Uterus (tissue), 4 donors: Measurements from ENCODE around the gene CENPB. TPM values are rescaled to one million over a fixed set of nuclear protein-coding genes. Genes with fewer than 3 reads are reported as not detected.

Experiments used
- DNase-seq, 2 donors: peaks; one replicate each; pipeline ENCODE4 v3.0.0-alpha.2; 2019 to 2020
- H3K27ac ChIP-seq, 2 donors: fragments of 200-600 bp; sonication (generic); 1 replicate in 1 of 2; 2 replicates in 1 of 2; pipeline ENCODE4 v1.5.1; 2016 to 2018
- H3K27me3 ChIP-seq, 2 donors: fragments of 200-600 bp; sonication (generic); one replicate each; pipeline ENCODE4 v1.5.1; 2018 to 2019; ENCODE audit warnings: control low read depth in 1 of 2
- H3K36me3 ChIP-seq, 2 donors: fragments of 200-600 bp; sonication (generic); one replicate each; pipeline ENCODE4 v1.5.1; 2019; ENCODE audit warnings: control low read depth in 1 of 2
- H3K4me1 ChIP-seq, 2 donors: fragments of 200-600 bp; sonication (generic); one replicate each; pipeline ENCODE4 v1.5.1; 2018 to 2019; ENCODE audit warnings: control low read depth in 1 of 2
- H3K4me3 ChIP-seq, 2 donors: fragments of 200-600 bp; sonication (generic); 1 replicate in 1 of 2; 2 replicates in 1 of 2; pipeline ENCODE4 v1.5.1; 2018 to 2019; ENCODE audit warnings: mild to moderate bottlenecking in 1 of 2
- H3K9me3 ChIP-seq, 2 donors: fragments of 200-600 bp; sonication (generic); one replicate each; pipeline ENCODE4 v1.5.1; 2019; ENCODE audit warnings: control low read depth in 1 of 2
- CTCF ChIP-seq, 4 experiments: fragments of 200-600 bp in 2 of 4; fragments of 450-650 bp in 2 of 4; sonication (generic) in 2 of 4; IDR thresholded peaks; one replicate each; pipeline ENCODE4 v1.5.1; 2016 to 2019; ENCODE audit warnings: antibody characterized with exemption in 4 of 4, mild to moderate bottlenecking in 2 of 4, moderate library complexity in 1 of 4
- POLR2A ChIP-seq, 2 donors: fragments of 450-650 bp; IDR thresholded peaks; one replicate each; pipeline ENCODE4 v1.6.1; 2016; ENCODE audit warnings: antibody characterized with exemption in 2 of 2, mild to moderate bottlenecking in 1 of 2, moderate library complexity in 1 of 2
- intact Hi-C: fragments of 100-400 bp; cut with DNase I; formaldehyde crosslinking; loops from one replicate; pipeline ENCODE4 v1.15.1; 2023; ENCODE audit warnings: low total_unique reads
- total RNA-seq, 4 donors: library from RNA; depleted of rRNA in 3 of 4; stranded (reverse); fragments of >200 nt in 3 of 4; gene quantifications; one replicate each; pipeline versions ENCODE4 v1.1.0 to v1.2.4, GENCODE V29; 2014 to 2023
- donor health status: DM: yes; HTN: yes; CAD: no.

Gene CENPB
- total RNA-seq, 4 donors from 2014 or later: 18.2 to 127 (median 85.2) TPM

GRCh38 chr20:3752386-3752759 is 34.2 kb downstream of the CENPB start:
- Histone ChIP-seq H3K9me3 (no peaks in the 10 kb centered on the region), H3K4me1 (no peaks in the 10 kb centered on the region), H3K4me3 (no peak overlapping the region), H3K36me3 (no peaks in the 10 kb centered on the region), H3K27ac (no peak overlapping the region), H3K27me3 (no peaks in the 10 kb centered on the region)
- TF ChIP-seq POLR2A (IDR thresholded peaks at IDR 0.05): no peak
- no peak for TF ChIP-seq CTCF (IDR thresholded peaks at IDR 0.05)
- no peak for DNase-seq
- intact Hi-C loops: no loop called here

GRCh38 chr20:3751675-3752385 is 34.7 kb downstream of the CENPB start:
- intact Hi-C loops: no loop called here
- no peaks in the 10 kb centered on the region for H3K36me3 ChIP-seq
- no peaks in the 10 kb centered on the region for H3K4me1 ChIP-seq
- no peaks in the 10 kb centered on the region for H3K9me3 ChIP-seq
- no peak overlapping the region for H3K4me3 ChIP-seq
- TF ChIP-seq POLR2A (IDR thresholded peaks at IDR 0.05) (no peak), CTCF (IDR thresholded peaks at IDR 0.05) (no peak)
- DNase-seq: no peak
- no peaks in the 10 kb centered on the region for H3K27me3 ChIP-seq
- H3K27ac ChIP-seq: no peak overlapping the region

DNA sequence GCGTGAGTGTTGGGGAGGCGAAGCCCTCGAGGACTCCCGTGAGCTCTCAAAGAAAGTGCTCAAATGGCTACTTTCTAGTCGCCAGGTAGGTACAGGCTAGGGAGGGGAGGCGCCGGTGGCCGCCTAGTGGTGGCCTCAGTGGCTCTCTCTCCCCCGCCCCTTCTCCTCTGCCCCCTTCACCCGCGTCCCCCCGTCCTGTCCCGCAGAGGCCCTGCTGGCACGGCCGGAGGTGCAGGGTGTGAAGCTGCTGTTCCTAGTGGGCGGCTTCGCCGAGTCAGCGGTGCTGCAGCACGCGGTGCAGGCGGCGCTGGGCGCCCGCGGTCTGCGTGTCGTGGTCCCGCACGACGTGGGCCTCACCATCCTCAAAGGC is 35.2 kb downstream of the CENPB start:
- Histone ChIP-seq H3K9me3 (no peaks in the 10 kb centered on the region), H3K27me3 (no peaks in the 10 kb centered on the region), H3K36me3 (no peaks in the 10 kb centered on the region), H3K4me3 (no peak overlapping the region), H3K4me1 (no peaks in the 10 kb centered on the region), H3K27ac (no peak overlapping the region)
- no peak for DNase-seq
- intact Hi-C loops: no loop called here
- no peak for TF ChIP-seq CTCF (IDR thresholded peaks at IDR 0.05)
- TF ChIP-seq POLR2A (IDR thresholded peaks at IDR 0.05): no peak

GRCh38 chr20:3749689-3750531 is 36.6 kb downstream of the CENPB start:
- intact Hi-C loops: no loop called here
- DNase-seq: no peak
- no peaks in the 10 kb centered on the region for H3K9me3 ChIP-seq
- TF ChIP-seq CTCF (IDR thresholded peaks at IDR 0.05): peak in 3 of 4 experiments; percentile 8 to 35 (median 26)
- no peak for TF ChIP-seq POLR2A (IDR thresholded peaks at IDR 0.05)
- no peaks in the 10 kb centered on the region for H3K36me3 ChIP-seq
- H3K27ac ChIP-seq: no peak overlapping the region
- no peaks in the 10 kb centered on the region for H3K4me1 ChIP-seq
- H3K27me3 ChIP-seq: no peaks in the 10 kb centered on the region
- no peak overlapping the region for H3K4me3 ChIP-seq

GRCh38 chr20:3749087-3749688 is 37.4 kb downstream of the CENPB start:
- no peaks in the 10 kb centered on the region for H3K4me1 ChIP-seq
- H3K4me3 ChIP-seq: no peak overlapping the region
- no peak for DNase-seq
- H3K27me3 ChIP-seq: no peaks in the 10 kb centered on the region
- no peak for TF ChIP-seq CTCF (IDR thresholded peaks at IDR 0.05)
- no peak for TF ChIP-seq POLR2A (IDR thresholded peaks at IDR 0.05)
- intact Hi-C loops: no loop called here
- no peaks in the 10 kb centered on the region for H3K36me3 ChIP-seq
- H3K9me3 ChIP-seq: no peaks in the 10 kb centered on the region
- no peak overlapping the region for H3K27ac ChIP-seq
